BE2C (cell line): ENCODE results near the gene DSC1.

Experiments
- DNase-seq: peaks from one replicate; pipeline ENCODE4 v3.0.0-alpha.2; 2020
- H3K27me3 ChIP-seq: fragments of 250-450 bp; sonication (Bioruptor Pico); 2 replicates; pipeline ENCODE4 v1.5.1; 2020; ENCODE audit warnings: mild to moderate bottlenecking
- H3K36me3 ChIP-seq: fragments of 250-450 bp; sonication (Bioruptor Pico); 2 replicates; pipeline ENCODE4 v1.5.1; 2020; ENCODE audit warnings: mild to moderate bottlenecking
- H3K4me1 ChIP-seq: fragments of 250-450 bp; sonication (Bioruptor Pico); 2 replicates; pipeline ENCODE4 v1.5.1; 2020
- H3K4me3 ChIP-seq: 2 replicates; pipeline ENCODE4 v1.5.1; 2011; ENCODE audit warnings: low read depth, low read length
- H3K9me3 ChIP-seq: fragments of 250-450 bp; sonication (Bioruptor Pico); 2 replicates; pipeline ENCODE4 v1.5.1; 2020
- TF ChIP-seq, protein P1 (sequence below): IDR thresholded peaks from 2 replicates; pipeline ENCODE4 v1.5.1; 2012; ENCODE audit warnings: mild to moderate bottlenecking, low read depth, low read length

The DSC1 gene

DNA sequence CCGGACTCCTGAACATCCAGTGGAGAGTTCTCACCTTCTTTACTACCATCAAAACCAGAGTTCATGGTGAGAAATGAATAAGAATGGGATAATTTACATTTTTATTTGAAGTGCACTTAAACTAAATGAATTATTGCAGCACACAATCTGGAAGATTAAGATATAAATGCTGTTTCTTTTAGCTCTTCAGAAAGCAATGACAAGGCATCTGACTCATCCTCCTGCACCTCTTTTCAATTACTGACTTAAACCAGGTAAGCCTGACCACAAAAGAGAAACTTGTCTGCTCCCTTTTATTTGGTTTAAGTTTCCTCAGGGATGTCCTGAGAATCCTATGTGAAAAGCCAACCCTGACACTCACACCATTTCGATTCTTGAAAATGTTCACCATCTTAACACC lies 59.7 kb downstream of the DSC1 start:
- TF ChIP-seq, protein P1, sequence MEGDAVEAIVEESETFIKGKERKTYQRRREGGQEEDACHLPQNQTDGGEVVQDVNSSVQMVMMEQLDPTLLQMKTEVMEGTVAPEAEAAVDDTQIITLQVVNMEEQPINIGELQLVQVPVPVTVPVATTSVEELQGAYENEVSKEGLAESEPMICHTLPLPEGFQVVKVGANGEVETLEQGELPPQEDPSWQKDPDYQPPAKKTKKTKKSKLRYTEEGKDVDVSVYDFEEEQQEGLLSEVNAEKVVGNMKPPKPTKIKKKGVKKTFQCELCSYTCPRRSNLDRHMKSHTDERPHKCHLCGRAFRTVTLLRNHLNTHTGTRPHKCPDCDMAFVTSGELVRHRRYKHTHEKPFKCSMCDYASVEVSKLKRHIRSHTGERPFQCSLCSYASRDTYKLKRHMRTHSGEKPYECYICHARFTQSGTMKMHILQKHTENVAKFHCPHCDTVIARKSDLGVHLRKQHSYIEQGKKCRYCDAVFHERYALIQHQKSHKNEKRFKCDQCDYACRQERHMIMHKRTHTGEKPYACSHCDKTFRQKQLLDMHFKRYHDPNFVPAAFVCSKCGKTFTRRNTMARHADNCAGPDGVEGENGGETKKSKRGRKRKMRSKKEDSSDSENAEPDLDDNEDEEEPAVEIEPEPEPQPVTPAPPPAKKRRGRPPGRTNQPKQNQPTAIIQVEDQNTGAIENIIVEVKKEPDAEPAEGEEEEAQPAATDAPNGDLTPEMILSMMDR, result no peak
- Histone ChIP-seq H3K4me1 (no peaks in the 10 kb centered on the region), H3K36me3 (no peaks in the 10 kb centered on the region), H3K9me3 (no peaks in the 10 kb centered on the region), H3K4me3 (no peak overlapping the region), H3K27me3 (peaks cover 14% of the 10 kb centered on the region)
- no peak for DNase-seq

DNA sequence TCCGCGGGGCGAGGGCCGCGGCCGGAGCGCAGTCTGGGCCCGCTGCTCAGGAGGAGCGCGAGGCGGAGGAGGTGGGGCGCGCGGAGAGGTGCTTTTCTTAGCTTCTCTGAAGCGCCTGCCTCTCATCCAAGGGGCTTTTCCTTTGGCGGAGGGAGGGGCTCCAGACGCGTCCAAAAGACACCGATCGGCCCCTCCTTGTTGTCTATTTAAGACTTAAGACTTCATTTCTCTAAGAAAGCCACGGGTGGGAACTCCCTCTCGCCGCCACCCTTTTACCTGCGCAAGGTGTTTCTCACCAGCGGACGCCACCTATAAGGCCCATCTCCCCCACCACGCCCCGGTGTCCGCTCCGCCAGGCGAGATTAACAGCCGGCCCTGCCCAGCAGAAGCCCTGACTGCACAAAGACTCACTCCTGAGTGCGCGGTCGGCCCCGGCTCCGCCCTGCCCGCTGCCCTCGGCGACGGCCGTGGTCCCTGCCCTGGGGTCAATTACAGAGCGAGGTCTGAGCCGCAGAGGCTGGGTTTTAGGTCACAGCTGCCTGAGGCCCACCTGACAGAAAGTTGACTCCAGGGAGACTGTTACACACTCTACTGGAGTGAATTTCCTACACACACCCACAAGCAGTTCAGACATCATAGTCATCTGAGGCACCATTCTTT lies 60.5 kb downstream of the DSC1 start, which contains the start of gene DSC2:
DSC2 (minus strand) TSS at position 397 of the 660 bp plus-strand sequence. CDS start 450 bp downstream, outside the sequence.
- Histone ChIP-seq H3K27me3 (peaks cover 14% of the 10 kb centered on the region), H3K4me3 (no peak within 1 kb of the TSS), H3K4me1 (no peaks in the 10 kb centered on the region), H3K9me3 (no peaks in the 10 kb centered on the region), H3K36me3 (no peaks in the 10 kb centered on the region)
- no peak for DNase-seq
- TF ChIP-seq, protein P1, result no peak

DNA sequence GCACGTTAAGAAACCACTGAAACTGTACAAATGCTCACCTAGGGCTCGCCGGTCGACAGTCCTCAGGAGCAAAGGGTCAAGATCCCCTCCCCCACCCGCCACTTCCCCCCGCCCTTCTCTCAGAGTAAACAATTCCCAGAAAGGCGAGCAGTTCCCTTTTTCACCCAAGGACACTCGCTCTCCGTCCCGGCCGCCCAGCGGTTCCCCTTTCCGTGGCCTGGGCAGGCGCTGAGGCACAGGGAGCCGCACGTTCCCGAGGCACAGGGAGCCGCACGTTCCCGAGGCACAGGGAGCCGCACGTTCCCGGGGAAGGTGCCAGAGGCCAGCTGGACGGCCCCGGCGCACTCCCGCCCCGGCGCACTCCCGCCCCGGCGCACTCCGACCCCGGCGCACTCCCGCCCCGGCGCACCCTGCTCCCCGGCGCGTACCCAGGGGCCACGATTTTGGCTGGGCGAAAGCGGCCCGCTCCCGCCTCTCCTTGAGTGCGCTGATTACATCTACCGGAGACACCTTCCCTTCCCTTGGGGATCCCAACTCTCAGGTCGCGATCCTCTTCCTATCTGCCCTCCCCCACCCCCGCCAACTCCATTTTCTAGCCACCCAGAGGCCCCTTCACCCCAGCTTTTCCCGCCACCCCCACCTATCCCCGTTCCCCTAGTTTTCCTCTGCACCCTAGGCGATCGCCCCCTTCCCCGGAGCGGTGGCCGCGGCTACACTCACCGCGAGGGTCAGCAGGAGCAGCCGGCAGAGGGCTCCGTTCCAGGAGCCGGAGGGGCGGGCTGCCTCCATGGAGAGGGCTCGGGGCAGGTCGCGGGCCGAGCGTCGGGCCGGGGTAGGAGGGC lies 61.3 kb downstream of the DSC1 start:
- Histone ChIP-seq H3K27me3 (peaks cover 14% of the 10 kb centered on the region), H3K4me3 (no peak overlapping the region), H3K4me1 (no peaks in the 10 kb centered on the region), H3K9me3 (no peaks in the 10 kb centered on the region), H3K36me3 (no peaks in the 10 kb centered on the region)
- DNase-seq, result no peak
- TF ChIP-seq, protein P1, result no peak

DNA sequence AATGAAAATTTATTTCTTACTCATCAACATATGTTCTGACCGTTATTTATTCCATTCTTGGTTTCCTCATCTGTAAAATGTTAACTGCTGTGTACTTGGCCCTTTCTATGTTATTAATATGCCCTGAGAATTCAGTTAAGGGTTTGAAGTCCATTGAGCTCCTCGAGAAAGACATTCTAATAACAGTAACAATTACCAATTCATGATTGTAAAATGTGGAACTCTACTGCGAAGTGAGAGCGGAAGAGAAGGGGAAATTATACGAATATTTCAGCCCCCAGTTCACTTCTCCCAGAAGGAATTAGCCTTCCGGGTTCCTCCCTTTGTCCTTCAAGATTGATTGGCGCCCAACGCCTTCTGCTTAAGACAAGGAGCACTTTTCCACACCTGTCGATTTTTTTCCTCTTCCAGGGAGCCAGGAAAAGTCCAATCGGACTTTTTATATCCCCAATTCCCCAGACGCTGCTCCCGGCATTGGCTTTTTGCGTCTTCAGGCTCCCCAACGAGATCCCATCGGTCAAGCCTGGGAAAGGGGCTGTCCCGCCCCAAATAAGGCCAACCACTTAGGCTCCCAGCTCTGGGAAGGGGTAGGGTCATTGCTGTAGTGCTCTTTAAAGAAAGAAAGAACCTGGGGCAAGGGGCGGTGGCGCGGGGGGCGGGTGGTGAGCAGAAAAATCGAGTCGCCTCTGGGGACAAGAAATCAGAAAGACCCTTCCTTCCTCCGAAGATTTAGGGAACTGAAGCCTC lies 62.0 kb downstream of the DSC1 start:
- H3K4me1 ChIP-seq, result no peaks in the 10 kb centered on the region
- H3K4me3 ChIP-seq, result no peak overlapping the region
- DNase-seq, result no peak
- H3K36me3 ChIP-seq, result no peaks in the 10 kb centered on the region
- TF ChIP-seq, protein P1, result no peak
- H3K27me3 ChIP-seq, result peaks cover 14% of the 10 kb centered on the region
- H3K9me3 ChIP-seq, result no peaks in the 10 kb centered on the region

DNA sequence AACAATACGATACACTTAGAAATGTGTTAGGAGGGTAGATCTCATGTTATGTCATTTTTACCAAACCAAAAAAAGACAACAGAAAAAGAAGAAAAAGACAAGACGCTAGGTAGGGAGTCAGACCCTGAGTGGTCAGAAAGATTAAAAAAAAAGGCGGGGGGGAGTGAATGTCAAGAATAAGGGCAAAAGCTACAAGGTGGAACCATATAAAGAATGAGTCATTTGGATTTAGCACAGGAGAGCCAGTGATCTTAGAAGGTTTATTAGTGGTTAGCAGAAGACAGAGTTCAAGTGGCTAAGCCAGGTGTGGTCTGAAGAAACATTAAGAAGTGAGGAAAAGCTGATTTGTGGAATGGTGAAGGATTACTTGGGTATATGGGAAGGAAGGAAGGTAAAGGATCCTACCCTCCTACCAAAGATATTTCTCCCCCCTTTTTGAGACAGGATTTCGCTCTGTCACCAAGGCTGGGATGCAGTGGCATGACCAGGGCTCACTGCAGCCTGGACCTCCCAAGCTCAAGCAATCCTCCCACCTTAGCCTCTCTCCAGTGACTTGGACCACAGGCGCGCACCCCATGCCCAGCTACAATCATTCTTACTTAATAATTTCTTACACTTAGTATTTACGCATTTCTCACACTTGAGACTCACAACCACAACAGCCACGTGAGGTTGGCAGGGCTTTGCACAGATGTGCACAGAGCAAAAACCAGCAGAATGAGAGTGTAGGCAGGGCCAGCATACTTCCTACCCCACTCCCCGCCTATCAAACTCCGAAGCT lies 63.0 kb downstream of the DSC1 start:
- no peaks in the 10 kb centered on the region for H3K36me3 ChIP-seq
- H3K4me3 ChIP-seq, result no peak overlapping the region
- DNase-seq, result no peak
- TF ChIP-seq, protein P1, result no peak
- H3K9me3 ChIP-seq, result no peaks in the 10 kb centered on the region
- no peaks in the 10 kb centered on the region for H3K4me1 ChIP-seq
- H3K27me3 ChIP-seq, result peaks cover 14% of the 10 kb centered on the region
